Osteocyte (in vitro differentiated cells): Measurements from ENCODE around the gene BANF2. TPM values are rescaled to one million over a fixed set of nuclear protein-coding genes. Genes with fewer than 3 reads are reported as not detected.

ENCODE experiments used
- DNase-seq: peaks from one replicate; pipeline ENCODE4 v3.0.0; 2021; ENCODE audit warnings: mixed read lengths; ENCODE audit not compliant: unreplicated experiment; ENCODE audit errors: extremely low spot score
- H3K27ac Mint-ChIP-seq: one replicate; pipeline ENCODE4 v1.8.0; 2021; ENCODE audit warnings: mild to moderate bottlenecking, mixed read lengths; ENCODE audit not compliant: unreplicated experiment
- H3K27me3 Mint-ChIP-seq: one replicate; pipeline ENCODE4 v1.8.0; 2021; ENCODE audit warnings: mixed read lengths; ENCODE audit not compliant: unreplicated experiment
- H3K36me3 Mint-ChIP-seq: one replicate; pipeline ENCODE4 v1.8.0; 2021; ENCODE audit warnings: mixed read lengths; ENCODE audit not compliant: unreplicated experiment
- H3K4me1 Mint-ChIP-seq: one replicate; pipeline ENCODE4 v1.8.0; 2021; ENCODE audit warnings: mixed read lengths; ENCODE audit not compliant: unreplicated experiment
- H3K4me3 Mint-ChIP-seq: one replicate; pipeline ENCODE4 v1.8.0; 2021; ENCODE audit warnings: mild to moderate bottlenecking, moderate library complexity, mixed read lengths; ENCODE audit not compliant: unreplicated experiment
- H3K9me3 Mint-ChIP-seq: one replicate; pipeline ENCODE4 v1.8.0; 2021; ENCODE audit warnings: mixed read lengths; ENCODE audit not compliant: unreplicated experiment
- total RNA-seq: library from RNA; stranded (reverse); gene quantifications from 2 replicates; pipeline ENCODE4 v1.2.1, GENCODE V29; 2021
- TF ChIP-seq, protein P1 (sequence below): fragments of 200-600 bp; sonication (generic); IDR thresholded peaks from 2 replicates; pipeline ENCODE4 v1.5.0; 2021; ENCODE audit warnings: antibody characterized with exemption, mild to moderate bottlenecking, moderate library complexity

Gene BANF2
- total RNA-seq, 1 donor from 2014 or later = not detected

- H3K9me3 Mint-ChIP-seq = no peaks in the 10 kb centered on the region
- no peaks in the 10 kb centered on the region for H3K36me3 Mint-ChIP-seq
- H3K4me1 Mint-ChIP-seq = no peaks in the 10 kb centered on the region
- no peak for DNase-seq
- H3K27me3 Mint-ChIP-seq = peaks cover 20% of the 10 kb centered on the region
- H3K4me3 Mint-ChIP-seq = no peak overlapping the region
- TF ChIP-seq, protein P1, sequence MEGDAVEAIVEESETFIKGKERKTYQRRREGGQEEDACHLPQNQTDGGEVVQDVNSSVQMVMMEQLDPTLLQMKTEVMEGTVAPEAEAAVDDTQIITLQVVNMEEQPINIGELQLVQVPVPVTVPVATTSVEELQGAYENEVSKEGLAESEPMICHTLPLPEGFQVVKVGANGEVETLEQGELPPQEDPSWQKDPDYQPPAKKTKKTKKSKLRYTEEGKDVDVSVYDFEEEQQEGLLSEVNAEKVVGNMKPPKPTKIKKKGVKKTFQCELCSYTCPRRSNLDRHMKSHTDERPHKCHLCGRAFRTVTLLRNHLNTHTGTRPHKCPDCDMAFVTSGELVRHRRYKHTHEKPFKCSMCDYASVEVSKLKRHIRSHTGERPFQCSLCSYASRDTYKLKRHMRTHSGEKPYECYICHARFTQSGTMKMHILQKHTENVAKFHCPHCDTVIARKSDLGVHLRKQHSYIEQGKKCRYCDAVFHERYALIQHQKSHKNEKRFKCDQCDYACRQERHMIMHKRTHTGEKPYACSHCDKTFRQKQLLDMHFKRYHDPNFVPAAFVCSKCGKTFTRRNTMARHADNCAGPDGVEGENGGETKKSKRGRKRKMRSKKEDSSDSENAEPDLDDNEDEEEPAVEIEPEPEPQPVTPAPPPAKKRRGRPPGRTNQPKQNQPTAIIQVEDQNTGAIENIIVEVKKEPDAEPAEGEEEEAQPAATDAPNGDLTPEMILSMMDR = no peak
- no peak overlapping the region for H3K27ac Mint-ChIP-seq
Measured at GRCh38 chr20:17696287-17696686, 3.5 kb upstream of the BANF2 start.

- TF ChIP-seq, protein P1 = no peak
- Mint-ChIP-seq H3K36me3 (no peaks in the 10 kb centered on the region), H3K27ac (no peak overlapping the region), H3K27me3 (peaks cover 18% of the 10 kb centered on the region), H3K4me1 (no peaks in the 10 kb centered on the region), H3K4me3 (no peak overlapping the region), H3K9me3 (no peaks in the 10 kb centered on the region)
- no peak for DNase-seq
Measured at GRCh38 chr20:17697171-17697570, 2.6 kb upstream of the BANF2 start.

- no peak overlapping the region for H3K27ac Mint-ChIP-seq
- H3K4me3 Mint-ChIP-seq = no peak overlapping the region
- H3K4me1 Mint-ChIP-seq = no peaks in the 10 kb centered on the region
- no peak for DNase-seq
- no peaks in the 10 kb centered on the region for H3K9me3 Mint-ChIP-seq
- peaks cover 14% of the 10 kb centered on the region for H3K27me3 Mint-ChIP-seq
- TF ChIP-seq, protein P1 = no peak
- H3K36me3 Mint-ChIP-seq = no peaks in the 10 kb centered on the region
Measured at GRCh38 chr20:17698384-17698783, 1.4 kb upstream of the BANF2 start.

- no peaks in the 10 kb centered on the region for H3K9me3 Mint-ChIP-seq
- H3K36me3 Mint-ChIP-seq = no peaks in the 10 kb centered on the region
- H3K27me3 Mint-ChIP-seq = peaks cover 5% of the 10 kb centered on the region
- no peak overlapping the region for H3K27ac Mint-ChIP-seq
- DNase-seq = no peak
- no peaks in the 10 kb centered on the region for H3K4me1 Mint-ChIP-seq
- no peak overlapping the region for H3K4me3 Mint-ChIP-seq
- TF ChIP-seq, protein P1 = no peak
Measured at GRCh38 chr20:17700637-17701036, 871 bp downstream of the BANF2 start.

DNA sequence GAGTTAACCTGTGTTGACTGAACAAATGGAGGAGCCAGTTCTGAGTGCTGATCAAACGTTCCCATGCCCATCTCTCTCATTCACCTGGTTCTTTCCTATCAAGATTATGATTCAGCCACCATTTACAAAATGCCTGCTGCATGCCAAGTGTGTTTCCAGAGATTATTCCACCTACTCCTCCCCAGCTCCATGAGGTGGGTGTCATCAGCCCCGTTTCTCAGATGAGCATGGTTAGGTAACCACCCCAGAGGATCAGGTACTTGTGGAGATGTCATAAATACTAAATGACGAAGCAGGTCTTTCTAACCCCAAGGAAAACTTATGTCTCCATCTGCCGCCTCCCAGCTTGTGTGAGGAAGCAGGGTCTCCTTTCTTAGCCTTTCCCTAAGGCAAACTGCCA, 2.1 kb downstream of the BANF2 start:
- Mint-ChIP-seq H3K27ac (no peak overlapping the region), H3K9me3 (no peaks in the 10 kb centered on the region), H3K4me1 (no peaks in the 10 kb centered on the region), H3K4me3 (no peak overlapping the region), H3K36me3 (no peaks in the 10 kb centered on the region), H3K27me3 (peaks cover 5% of the 10 kb centered on the region)
- DNase-seq = no peak
- TF ChIP-seq, protein P1 = no peak
